GM12873 (cell line): ENCODE data around the gene BUD23.

Experiments
- TF ChIP-seq, protein P1 (sequence below): IDR thresholded peaks from 2 replicates; pipeline ENCODE4 v1.5.1; 2012; ENCODE audit warnings: low read depth, mild to moderate bottlenecking, moderate library complexity, low read length, control low read depth; ENCODE audit not compliant: insufficient read depth; ENCODE audit errors: missing control alignments

The BUD23 gene

GRCh38 chr7:73682745-73683055, 697 bp upstream of the BUD23 start:
- TF ChIP-seq, protein P1, sequence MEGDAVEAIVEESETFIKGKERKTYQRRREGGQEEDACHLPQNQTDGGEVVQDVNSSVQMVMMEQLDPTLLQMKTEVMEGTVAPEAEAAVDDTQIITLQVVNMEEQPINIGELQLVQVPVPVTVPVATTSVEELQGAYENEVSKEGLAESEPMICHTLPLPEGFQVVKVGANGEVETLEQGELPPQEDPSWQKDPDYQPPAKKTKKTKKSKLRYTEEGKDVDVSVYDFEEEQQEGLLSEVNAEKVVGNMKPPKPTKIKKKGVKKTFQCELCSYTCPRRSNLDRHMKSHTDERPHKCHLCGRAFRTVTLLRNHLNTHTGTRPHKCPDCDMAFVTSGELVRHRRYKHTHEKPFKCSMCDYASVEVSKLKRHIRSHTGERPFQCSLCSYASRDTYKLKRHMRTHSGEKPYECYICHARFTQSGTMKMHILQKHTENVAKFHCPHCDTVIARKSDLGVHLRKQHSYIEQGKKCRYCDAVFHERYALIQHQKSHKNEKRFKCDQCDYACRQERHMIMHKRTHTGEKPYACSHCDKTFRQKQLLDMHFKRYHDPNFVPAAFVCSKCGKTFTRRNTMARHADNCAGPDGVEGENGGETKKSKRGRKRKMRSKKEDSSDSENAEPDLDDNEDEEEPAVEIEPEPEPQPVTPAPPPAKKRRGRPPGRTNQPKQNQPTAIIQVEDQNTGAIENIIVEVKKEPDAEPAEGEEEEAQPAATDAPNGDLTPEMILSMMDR = no peak

- TF ChIP-seq, protein P1 = no peak
Measured at GRCh38 chr7:73683788-73684693, 644 bp downstream of the BUD23 start.

DNA sequence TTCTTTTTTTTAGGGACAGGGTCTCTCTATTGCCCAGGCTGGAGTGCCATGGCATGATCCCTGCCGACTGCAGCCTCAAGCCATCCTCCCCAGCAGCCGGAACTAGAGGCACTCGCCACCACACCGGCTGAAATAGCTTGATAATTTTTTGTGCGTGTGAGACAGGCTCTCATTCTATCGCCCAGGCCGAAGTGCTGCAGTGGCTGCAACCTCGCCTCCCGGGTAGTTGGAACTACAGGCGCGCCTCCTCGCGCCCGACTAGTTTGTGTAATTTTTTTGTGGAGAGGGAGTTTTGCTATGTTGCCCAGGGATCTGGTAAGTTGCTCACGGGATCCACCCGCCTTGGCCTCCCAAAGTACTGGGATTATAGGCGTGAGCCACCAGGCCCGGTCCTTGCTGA, 1.9 kb downstream of the BUD23 start:
- TF ChIP-seq, protein P1 = no peak

DNA sequence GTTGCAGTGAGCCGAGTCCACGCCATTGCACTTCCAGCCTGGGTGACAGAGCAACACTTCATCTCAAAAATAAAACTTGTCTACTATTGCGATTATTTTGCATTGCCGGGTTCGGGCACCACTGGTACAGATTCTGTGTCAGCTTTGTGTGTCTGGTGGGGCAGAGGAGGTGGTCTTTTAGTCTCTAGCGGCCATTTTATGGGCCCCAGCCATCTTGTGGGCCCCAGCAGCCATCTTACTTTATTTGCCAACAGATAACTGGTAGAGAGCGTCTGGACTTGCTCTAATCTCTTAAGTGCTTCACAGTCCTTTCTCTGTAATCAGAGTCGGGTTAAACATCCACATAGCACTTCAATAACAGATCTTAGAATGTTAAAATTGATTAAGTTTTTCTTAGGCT, 4.9 kb downstream of the BUD23 start:
- TF ChIP-seq, protein P1 = no peak

DNA sequence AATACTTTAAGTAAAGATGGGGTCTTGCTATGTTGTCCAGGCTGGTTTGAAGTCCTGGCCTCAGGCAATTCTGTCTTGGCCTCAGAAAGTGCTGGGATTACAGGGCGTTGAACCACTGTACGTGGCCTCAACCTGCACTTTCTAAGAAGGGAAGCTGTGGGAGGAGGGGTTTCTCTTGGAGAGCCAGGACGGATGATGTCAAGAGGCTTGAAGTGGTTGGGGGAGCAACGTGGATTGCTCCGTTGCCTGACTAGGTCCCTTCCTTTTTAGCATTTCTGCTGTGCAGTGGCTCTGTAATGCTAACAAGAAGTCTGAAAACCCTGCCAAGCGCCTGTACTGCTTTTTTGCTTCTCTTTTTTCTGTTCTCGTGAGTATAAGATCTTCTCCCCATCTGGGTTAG, 7.2 kb downstream of the BUD23 start:
- TF ChIP-seq, protein P1 = no peak

DNA sequence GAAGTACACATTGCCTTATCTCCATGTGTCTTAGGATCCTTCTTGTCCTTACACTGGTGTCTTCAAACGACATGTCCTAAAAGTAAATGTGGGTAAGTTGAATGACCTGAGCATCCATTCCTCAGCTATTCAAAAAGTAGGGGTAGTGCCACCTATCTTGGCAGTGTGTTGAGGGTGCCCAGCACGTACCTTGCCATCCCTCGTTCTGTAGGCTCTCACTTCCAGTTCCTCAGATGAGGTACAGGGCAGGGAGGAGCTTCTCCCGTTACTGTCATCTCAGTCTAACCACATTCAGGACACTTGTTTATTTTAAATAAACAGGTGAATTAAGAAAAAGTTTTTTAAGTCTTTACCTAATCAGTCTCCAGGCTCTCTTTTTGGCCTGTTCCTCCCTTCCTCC, 13.0 kb downstream of the BUD23 start:
- TF ChIP-seq, protein P1 = no peak

DNA sequence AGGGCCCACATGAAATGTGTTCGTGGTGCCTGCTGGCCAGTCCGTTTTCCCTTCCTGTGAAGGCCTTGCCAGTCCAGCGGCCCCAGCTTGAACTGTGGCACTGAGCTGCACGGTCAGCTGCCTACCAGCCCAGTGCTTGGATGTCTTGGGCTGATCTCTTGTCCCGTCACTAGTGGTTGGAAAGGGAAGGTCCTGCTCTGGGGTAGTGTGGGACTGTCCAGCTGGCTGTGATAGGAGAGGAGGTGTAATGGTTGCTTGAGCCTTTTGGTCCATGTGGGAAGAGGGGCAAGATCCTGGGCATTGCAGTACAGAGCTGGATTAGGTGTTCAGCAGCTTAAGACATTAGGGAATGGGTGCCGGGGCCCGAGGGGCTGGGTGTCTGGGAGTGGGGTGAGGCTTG, 15.0 kb downstream of the BUD23 start:
- TF ChIP-seq, protein P1 = no peak
